ENCODE data around the gene TSPAN3. TPM values are rescaled to one million over a fixed set of nuclear protein-coding genes. Genes with fewer than 3 reads are reported as not detected.

TSPAN3 gene
- total RNA-seq, 2 experiments from 2014 or later = 21.9 to 24.9 TPM

GRCh38 chr15:77064063-77064462, 6.8 kb downstream of the TSPAN3 start:
- CTCF ChIA-PET = interaction anchor here (0.6 to 1.3 kb wide), 3 partner anchors 29 to 895 kb away, joined by 3 read pairs; no protein-coding TSS in a partner anchor
- intact Hi-C loops (cut with micrococcal nuclease) = no loop called here
- H3K4me1 Mint-ChIP-seq (ENCODE audit: low read depth) = peaks cover 43% of the 10 kb centered on the region
- DNase-seq = no peak
- no peak overlapping the region for H3K27ac Mint-ChIP-seq
- no peaks in the 10 kb centered on the region for H3K9me3 Mint-ChIP-seq
- no peaks in the 10 kb centered on the region for H3K27me3 Mint-ChIP-seq (ENCODE audit: low read depth)
- no peak overlapping the region for H3K4me3 Mint-ChIP-seq
- no peaks in the 10 kb centered on the region for H3K36me3 Mint-ChIP-seq (ENCODE audit: low read depth)

GRCh38 chr15:77063249-77063648, 7.7 kb downstream of the TSPAN3 start:
- H3K27me3 Mint-ChIP-seq (ENCODE audit: low read depth) = no peaks in the 10 kb centered on the region
- no peak overlapping the region for H3K4me3 Mint-ChIP-seq
- DNase-seq = no peak
- H3K9me3 Mint-ChIP-seq = no peaks in the 10 kb centered on the region
- CTCF ChIA-PET = interaction anchor here (1.3 kb wide), 1 partner anchor 29 kb away, joined by 3 read pairs; no protein-coding TSS in a partner anchor
- H3K36me3 Mint-ChIP-seq (ENCODE audit: low read depth) = no peaks in the 10 kb centered on the region
- H3K27ac Mint-ChIP-seq = no peak overlapping the region
- intact Hi-C loops (cut with micrococcal nuclease) = no loop called here
- H3K4me1 Mint-ChIP-seq (ENCODE audit: low read depth) = peaks cover 39% of the 10 kb centered on the region

GRCh38 chr15:77060546-77060945, 10.4 kb downstream of the TSPAN3 start:
- Mint-ChIP-seq H3K27me3 (ENCODE audit: low read depth) (no peaks in the 10 kb centered on the region), H3K4me1 (ENCODE audit: low read depth) (peaks cover 37% of the 10 kb centered on the region), H3K9me3 (no peaks in the 10 kb centered on the region), H3K4me3 (no peak overlapping the region), H3K27ac (no peak overlapping the region), H3K36me3 (ENCODE audit: low read depth) (no peaks in the 10 kb centered on the region)
- CTCF ChIA-PET = interaction anchor here (1.0 to 2.0 kb wide), 5 partner anchors 26 to 509 kb away, joined by 3 to 6 read pairs (median 3); no protein-coding TSS in a partner anchor
- no peak for DNase-seq
- intact Hi-C loops (cut with micrococcal nuclease) = no loop called here

- CTCF ChIA-PET = interaction anchor here (1.1 to 2.0 kb wide), 3 partner anchors 25 to 509 kb away, joined by 3 to 6 read pairs (median 4); no protein-coding TSS in a partner anchor
- Mint-ChIP-seq H3K4me1 (ENCODE audit: low read depth) (peaks cover 34% of the 10 kb centered on the region), H3K27ac (no peak overlapping the region), H3K4me3 (no peak overlapping the region), H3K36me3 (ENCODE audit: low read depth) (no peaks in the 10 kb centered on the region), H3K27me3 (ENCODE audit: low read depth) (no peaks in the 10 kb centered on the region), H3K9me3 (no peaks in the 10 kb centered on the region)
- DNase-seq = peak; percentile 30
- intact Hi-C loops (cut with micrococcal nuclease) = no loop called here
These were observed 11.0 kb downstream of the TSPAN3 start for GRCh38 chr15:77059786-77060361.

- CTCF ChIA-PET = interaction anchor here (0.7 to 2.4 kb wide), 7 partner anchors 10 to 96 kb away, joined by 3 to 8 read pairs (median 4); no protein-coding TSS in a partner anchor
- H3K4me3 Mint-ChIP-seq = no peak overlapping the region
- intact Hi-C loops (cut with micrococcal nuclease) = no loop called here
- no peak for DNase-seq
- H3K36me3 Mint-ChIP-seq (ENCODE audit: low read depth) = peaks cover 4% of the 10 kb centered on the region
- no peak overlapping the region for H3K27ac Mint-ChIP-seq
- peaks cover 28% of the 10 kb centered on the region for H3K4me1 Mint-ChIP-seq (ENCODE audit: low read depth)
- H3K27me3 Mint-ChIP-seq (ENCODE audit: low read depth) = no peaks in the 10 kb centered on the region
- H3K9me3 Mint-ChIP-seq = no peaks in the 10 kb centered on the region
These were observed 12.4 kb downstream of the TSPAN3 start for GRCh38 chr15:77058468-77058867.

- Mint-ChIP-seq H3K27ac (no peak overlapping the region), H3K9me3 (no peaks in the 10 kb centered on the region), H3K4me1 (ENCODE audit: low read depth) (peaks cover 27% of the 10 kb centered on the region), H3K36me3 (ENCODE audit: low read depth) (peaks cover 4% of the 10 kb centered on the region), H3K4me3 (no peak overlapping the region), H3K27me3 (ENCODE audit: low read depth) (no peaks in the 10 kb centered on the region)
- no peak for DNase-seq
- intact Hi-C loops (cut with micrococcal nuclease) = no loop called here
- CTCF ChIA-PET = interaction anchor here (2.0 to 2.4 kb wide), 2 partner anchors 23 to 35 kb away, joined by 4 to 8 read pairs; no protein-coding TSS in a partner anchor
These were observed 13.2 kb downstream of the TSPAN3 start for GRCh38 chr15:77057685-77058084.

- intact Hi-C loops (cut with micrococcal nuclease) = no loop called here
- CTCF ChIA-PET = interaction anchor here (1.1 to 2.4 kb wide), 3 partner anchors 22 to 486 kb away, joined by 4 to 8 read pairs (median 6); no protein-coding TSS in a partner anchor
- Mint-ChIP-seq H3K27ac (peak overlapping the region; percentile 1), H3K4me3 (no peak overlapping the region), H3K4me1 (ENCODE audit: low read depth) (peaks cover 27% of the 10 kb centered on the region), H3K36me3 (ENCODE audit: low read depth) (peaks cover 4% of the 10 kb centered on the region), H3K27me3 (ENCODE audit: low read depth) (no peaks in the 10 kb centered on the region), H3K9me3 (no peaks in the 10 kb centered on the region)
- DNase-seq = no peak
These were observed 13.8 kb downstream of the TSPAN3 start for GRCh38 chr15:77057072-77057471.

GRCh38 chr15:77053709-77054108, 17.2 kb downstream of the TSPAN3 start:
- no peaks in the 10 kb centered on the region for H3K9me3 Mint-ChIP-seq
- no peak overlapping the region for H3K4me3 Mint-ChIP-seq
- intact Hi-C loops (cut with micrococcal nuclease) = no loop called here
- DNase-seq = no peak
- H3K27ac Mint-ChIP-seq = no peak overlapping the region
- H3K36me3 Mint-ChIP-seq (ENCODE audit: low read depth) = peaks cover 4% of the 10 kb centered on the region
- peaks cover 12% of the 10 kb centered on the region for H3K4me1 Mint-ChIP-seq (ENCODE audit: low read depth)
- H3K27me3 Mint-ChIP-seq (ENCODE audit: low read depth) = no peaks in the 10 kb centered on the region
- CTCF ChIA-PET = no interaction called here

GRCh38 chr15:77052556-77052955, 18.4 kb downstream of the TSPAN3 start:
- intact Hi-C loops (cut with micrococcal nuclease) = no loop called here
- Mint-ChIP-seq H3K27ac (no peak overlapping the region), H3K4me3 (no peak overlapping the region), H3K36me3 (ENCODE audit: low read depth) (peaks cover 4% of the 10 kb centered on the region), H3K9me3 (no peaks in the 10 kb centered on the region), H3K27me3 (ENCODE audit: low read depth) (no peaks in the 10 kb centered on the region), H3K4me1 (ENCODE audit: low read depth) (peaks cover 6% of the 10 kb centered on the region)
- CTCF ChIA-PET = interaction anchor here (0.8 kb wide), 1 partner anchor 9 kb away, joined by 3 read pairs; no protein-coding TSS in a partner anchor
- no peak for DNase-seq

- Mint-ChIP-seq H3K9me3 (no peaks in the 10 kb centered on the region), H3K27me3 (ENCODE audit: low read depth) (no peaks in the 10 kb centered on the region), H3K4me3 (no peak overlapping the region), H3K36me3 (ENCODE audit: low read depth) (peaks cover 23% of the 10 kb centered on the region), H3K27ac (no peak overlapping the region), H3K4me1 (ENCODE audit: low read depth) (peaks cover 3% of the 10 kb centered on the region)
- intact Hi-C loops (cut with micrococcal nuclease) = no loop called here
- CTCF ChIA-PET = interaction anchor here (0.6 kb wide), 1 partner anchor 170 kb away, joined by 6 read pairs; no protein-coding TSS in a partner anchor
- no peak for DNase-seq
These were observed 22.6 kb downstream of the TSPAN3 start for GRCh38 chr15:77048135-77048876.

- H3K4me1 Mint-ChIP-seq (ENCODE audit: low read depth) = peaks cover 3% of the 10 kb centered on the region
- peaks cover 27% of the 10 kb centered on the region for H3K36me3 Mint-ChIP-seq (ENCODE audit: low read depth)
- CTCF ChIA-PET = interaction anchor here (0.7 to 2.2 kb wide), 3 partner anchors 12 to 496 kb away, joined by 3 to 10 read pairs (median 3); no protein-coding TSS in a partner anchor
- H3K27ac Mint-ChIP-seq = peak overlapping the region; percentile 4
- H3K9me3 Mint-ChIP-seq = no peaks in the 10 kb centered on the region
- H3K4me3 Mint-ChIP-seq = no peak overlapping the region
- intact Hi-C loops (cut with micrococcal nuclease) = no loop called here
- H3K27me3 Mint-ChIP-seq (ENCODE audit: low read depth) = no peaks in the 10 kb centered on the region
- no peak for DNase-seq
These were observed 24.1 kb downstream of the TSPAN3 start for GRCh38 chr15:77046704-77047412.

GRCh38 chr15:77045985-77046384, 24.9 kb downstream of the TSPAN3 start:
- no peaks in the 10 kb centered on the region for H3K9me3 Mint-ChIP-seq
- H3K27me3 Mint-ChIP-seq (ENCODE audit: low read depth) = no peaks in the 10 kb centered on the region
- H3K4me1 Mint-ChIP-seq (ENCODE audit: low read depth) = peaks cover 3% of the 10 kb centered on the region
- DNase-seq = no peak
- H3K36me3 Mint-ChIP-seq (ENCODE audit: low read depth) = peaks cover 28% of the 10 kb centered on the region
- intact Hi-C loops (cut with micrococcal nuclease) = no loop called here
- no peak overlapping the region for H3K4me3 Mint-ChIP-seq
- no peak overlapping the region for H3K27ac Mint-ChIP-seq
- CTCF ChIA-PET = interaction anchor here (0.6 to 2.2 kb wide), 5 partner anchors 11 to 497 kb away, joined by 3 to 10 read pairs (median 3); no protein-coding TSS in a partner anchor
